GM13976 (cell line): ENCODE results near the gene LAT.
A peak's percentile ranks its signal among the peaks of the same experiment; 100 is the strongest.

Experiments
- DNase-seq: peaks from one replicate; pipeline ENCODE4 v3.0.0; 2012; ENCODE audit warnings: low spot score
- in situ Hi-C: fragments of 300-500 bp; cut with MboI; formaldehyde crosslinking; loops from one replicate; pipeline ENCODE4 v1.12.0; 2022; ENCODE audit warnings: low sequenced_read_pairs, mixed read lengths, inconsistent platforms; ENCODE audit not compliant: unreplicated experiment
- TF ChIP-seq, protein P1 (sequence below): IDR thresholded peaks from 2 replicates; pipeline ENCODE4 v1.5.1; 2012; ENCODE audit warnings: borderline replicate concordance, mild to moderate bottlenecking; ENCODE audit not compliant: insufficient read depth; ENCODE audit errors: extremely low read depth, missing control alignments, control extremely low read depth

LAT gene

DNA sequence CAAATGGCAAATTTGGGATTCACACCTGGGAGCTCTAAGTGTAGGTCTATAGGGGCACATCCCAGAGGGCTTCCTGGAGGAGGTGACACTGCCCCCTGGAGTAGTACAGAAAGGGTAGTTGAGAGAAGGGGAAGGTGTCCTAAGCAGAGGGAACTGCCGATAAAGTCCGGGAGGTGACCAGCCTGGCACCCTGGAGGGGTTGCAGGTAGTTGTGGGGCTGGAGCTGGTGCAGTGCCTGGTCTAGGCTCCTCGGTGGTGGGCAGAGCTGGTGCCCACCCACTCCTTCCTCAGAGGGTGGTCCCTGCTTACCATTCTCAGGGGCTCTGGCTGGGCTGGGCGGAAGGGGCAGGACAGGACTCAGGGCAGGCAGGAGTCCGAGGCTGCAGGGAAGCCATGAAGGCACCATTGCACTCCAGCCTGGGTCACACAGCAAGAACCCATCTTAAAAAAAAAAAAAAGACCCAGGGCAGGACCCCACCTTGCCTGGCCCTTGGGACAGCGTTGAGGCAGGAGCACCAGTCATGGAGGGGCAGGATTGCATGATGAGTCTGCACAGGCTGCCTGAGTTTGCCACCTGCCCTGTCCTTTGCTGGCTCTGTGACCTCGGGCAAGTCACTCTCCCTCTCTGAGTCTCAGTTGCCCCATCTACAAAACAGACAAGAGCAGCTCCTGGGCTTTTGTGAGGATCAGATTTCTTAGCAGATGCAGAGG lies 43.8 kb downstream of the LAT start:
- no peak for DNase-seq
- TF ChIP-seq, protein P1, sequence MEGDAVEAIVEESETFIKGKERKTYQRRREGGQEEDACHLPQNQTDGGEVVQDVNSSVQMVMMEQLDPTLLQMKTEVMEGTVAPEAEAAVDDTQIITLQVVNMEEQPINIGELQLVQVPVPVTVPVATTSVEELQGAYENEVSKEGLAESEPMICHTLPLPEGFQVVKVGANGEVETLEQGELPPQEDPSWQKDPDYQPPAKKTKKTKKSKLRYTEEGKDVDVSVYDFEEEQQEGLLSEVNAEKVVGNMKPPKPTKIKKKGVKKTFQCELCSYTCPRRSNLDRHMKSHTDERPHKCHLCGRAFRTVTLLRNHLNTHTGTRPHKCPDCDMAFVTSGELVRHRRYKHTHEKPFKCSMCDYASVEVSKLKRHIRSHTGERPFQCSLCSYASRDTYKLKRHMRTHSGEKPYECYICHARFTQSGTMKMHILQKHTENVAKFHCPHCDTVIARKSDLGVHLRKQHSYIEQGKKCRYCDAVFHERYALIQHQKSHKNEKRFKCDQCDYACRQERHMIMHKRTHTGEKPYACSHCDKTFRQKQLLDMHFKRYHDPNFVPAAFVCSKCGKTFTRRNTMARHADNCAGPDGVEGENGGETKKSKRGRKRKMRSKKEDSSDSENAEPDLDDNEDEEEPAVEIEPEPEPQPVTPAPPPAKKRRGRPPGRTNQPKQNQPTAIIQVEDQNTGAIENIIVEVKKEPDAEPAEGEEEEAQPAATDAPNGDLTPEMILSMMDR, result no peak
- in situ Hi-C loops, result no loop called here

DNA sequence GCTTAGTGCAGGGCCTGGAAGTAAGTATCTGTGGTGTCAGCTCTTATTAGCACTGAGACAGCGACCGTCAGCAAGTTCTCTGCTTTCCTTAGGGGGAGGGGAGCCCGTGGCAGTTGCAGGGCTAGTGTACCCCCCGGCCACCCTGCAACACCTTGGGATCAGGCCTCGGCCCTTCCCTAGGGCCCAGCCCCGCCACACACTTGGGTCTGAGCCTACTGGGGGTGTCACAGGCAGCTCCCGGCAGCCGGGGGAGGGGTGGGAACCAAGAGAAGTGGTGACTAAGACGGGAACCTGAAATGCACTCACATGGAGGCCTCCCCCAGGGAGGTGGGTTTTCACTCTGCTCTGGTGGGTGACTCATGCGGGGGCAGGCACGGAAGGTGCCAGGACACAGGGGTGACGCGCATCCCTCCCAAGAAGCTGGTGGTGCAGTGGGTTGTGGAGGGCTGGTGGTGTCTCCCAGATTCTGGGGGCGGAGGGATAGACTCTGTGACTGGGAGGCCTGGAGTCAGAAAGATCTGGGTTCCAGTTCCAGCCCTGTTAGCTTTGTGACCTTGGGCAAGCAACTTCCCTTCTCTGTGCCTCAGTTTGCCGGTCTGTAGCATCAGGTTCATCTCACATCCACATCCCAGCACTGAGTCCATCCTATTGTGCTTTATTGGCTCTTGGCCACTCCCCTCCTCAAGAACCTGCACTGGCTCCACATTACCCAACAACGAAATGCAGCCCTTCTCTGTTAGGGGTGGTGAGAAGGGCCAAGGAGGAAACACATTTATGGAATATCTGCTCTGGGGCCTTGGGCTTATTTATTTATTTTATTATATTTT lies 44.5 kb downstream of the LAT start:
- TF ChIP-seq, protein P1, result no peak
- DNase-seq, result peak; percentile 72
- in situ Hi-C loops, result no loop called here

DNA sequence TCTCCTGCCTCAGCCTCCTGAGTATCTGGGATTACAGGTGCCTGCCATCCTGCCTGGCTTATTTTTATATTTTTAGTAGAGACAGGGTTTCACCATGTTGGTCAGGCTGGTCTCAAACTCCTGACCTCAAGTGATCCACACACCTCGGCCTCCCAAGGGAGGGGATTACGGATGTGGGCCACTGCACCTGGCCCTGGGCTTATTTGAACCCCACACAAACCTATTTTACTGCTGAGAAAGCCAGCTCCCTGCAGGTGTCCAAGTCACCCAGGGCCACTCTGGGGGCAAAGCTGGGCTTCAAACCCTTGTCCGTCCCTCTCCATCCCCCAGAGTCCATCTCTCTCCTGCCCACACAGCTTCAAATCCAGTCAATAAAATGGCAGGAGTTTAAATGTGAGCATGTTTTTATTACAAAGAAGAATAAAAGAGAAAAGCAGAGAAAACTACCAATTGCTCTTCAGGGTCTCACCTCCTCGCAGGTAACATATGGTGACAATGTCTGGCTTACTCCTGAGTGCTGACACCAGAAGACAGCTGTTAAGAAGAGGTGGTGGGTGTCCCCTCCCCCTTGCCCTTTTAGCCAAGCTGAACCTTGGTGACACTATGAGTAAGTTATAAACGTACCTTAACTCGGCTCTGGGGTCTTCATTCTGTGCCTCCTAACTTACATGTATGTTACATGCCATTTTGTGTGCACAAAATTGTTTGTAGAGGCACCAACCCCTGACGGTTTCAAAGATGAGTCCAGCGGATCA lies 45.4 kb downstream of the LAT start:
- in situ Hi-C loops, result no loop called here
- TF ChIP-seq, protein P1, result no peak

More for the DNA sequence above, 45.4 kb downstream of the LAT start:
- DNase-seq, result no peak
